ENCODE measurements around the gene EXOC4. TPM values are rescaled to one million over a fixed set of nuclear protein-coding genes. Genes with fewer than 3 reads are reported as not detected.
"Not testable (repeated sequence)": the region's sequence is repeated elsewhere in the genome, so short reads cannot be mapped to it uniquely, and the experiment has no call there.

EXOC4 gene
- total RNA-seq, 1 experiment from 2014 or later, result 111 TPM

- DNase-seq, result no peak
- no peak overlapping the region for H3K27ac ChIP-seq (ENCODE audit: low read length)
- no peak overlapping the region for H3K4me2 ChIP-seq (ENCODE audit: low read depth, low read length, poor library complexity, severe bottlenecking)
- no peaks in the 10 kb centered on the region for H3K9me3 ChIP-seq (ENCODE audit: low read length)
- 0 out of 2 replicates have a peak, but pooled peaks cover 3% of the 10 kb centered on the region for H4K20me1 ChIP-seq (ENCODE audit: insufficient read depth, low read depth, low read length)
- no peak overlapping the region for H3K9ac ChIP-seq (ENCODE audit: low read length)
- H3K36me3 ChIP-seq (ENCODE audit: insufficient read depth, low read length), result no peaks in the 10 kb centered on the region
- H2AFZ ChIP-seq (ENCODE audit: low read length), result no peak overlapping the region
- no peaks in the 10 kb centered on the region for H3K79me2 ChIP-seq (ENCODE audit: low read length)
- H3K9me2 ChIP-seq (replicated peaks; ENCODE audit: insufficient read depth, low read length), result no peaks in the 10 kb centered on the region
- no peaks in the 10 kb centered on the region for H3K27me3 ChIP-seq (ENCODE audit: low read length)
- H3K4me3 ChIP-seq (ENCODE audit: low read length), result no peak overlapping the region
- no peaks in the 10 kb centered on the region for H3K4me1 ChIP-seq (ENCODE audit: low read length)
Measured at GRCh38 chr7:133977409-133978274, 724.8 kb downstream of the EXOC4 start.

GRCh38 chr7:133978502-133979295, 725.8 kb downstream of the EXOC4 start:
- Histone ChIP-seq H2AFZ (ENCODE audit: low read length) (no peak overlapping the region), H3K4me3 (ENCODE audit: low read length) (no peak overlapping the region), H3K9me3 (ENCODE audit: low read length) (no peaks in the 10 kb centered on the region), H3K36me3 (ENCODE audit: insufficient read depth, low read length) (no peaks in the 10 kb centered on the region), H3K4me1 (ENCODE audit: low read length) (no peaks in the 10 kb centered on the region), H3K79me2 (ENCODE audit: low read length) (no peaks in the 10 kb centered on the region), H4K20me1 (ENCODE audit: insufficient read depth, low read depth, low read length) (0 out of 2 replicates have a peak, but pooled peaks cover 3% of the 10 kb centered on the region), H3K27ac (ENCODE audit: low read length) (no peak overlapping the region), H3K27me3 (ENCODE audit: low read length) (no peaks in the 10 kb centered on the region), H3K4me2 (ENCODE audit: low read depth, low read length, poor library complexity, severe bottlenecking) (no peak overlapping the region), H3K9me2 (replicated peaks; ENCODE audit: insufficient read depth, low read length) (no peaks in the 10 kb centered on the region), H3K9ac (ENCODE audit: low read length) (no peak overlapping the region)
- no peak for DNase-seq

DNA sequence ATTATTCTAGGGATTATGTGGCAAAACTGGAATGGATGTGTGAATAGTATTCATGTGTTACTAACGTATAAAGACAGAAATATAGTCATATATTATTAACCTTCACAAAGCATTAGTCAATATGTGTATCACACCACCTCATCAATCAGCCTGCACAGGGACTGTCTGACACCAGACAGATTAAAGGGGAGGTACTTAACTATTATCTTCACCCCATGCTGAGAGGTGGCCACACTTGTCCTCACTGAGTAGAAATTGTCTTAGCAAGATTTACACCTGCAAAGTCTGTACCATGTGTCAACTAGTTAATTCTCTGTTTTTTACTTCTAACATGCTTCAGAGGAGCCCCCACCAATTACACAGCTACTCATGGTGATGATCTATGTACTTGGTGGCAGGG, 727.9 kb downstream of the EXOC4 start:
- Histone ChIP-seq H3K9ac (ENCODE audit: low read length) (no peak overlapping the region), H3K4me2 (ENCODE audit: low read depth, low read length, poor library complexity, severe bottlenecking) (no peak overlapping the region), H3K9me2 (replicated peaks; ENCODE audit: insufficient read depth, low read length) (no peaks in the 10 kb centered on the region), H3K27me3 (ENCODE audit: low read length) (no peaks in the 10 kb centered on the region), H3K79me2 (ENCODE audit: low read length) (no peaks in the 10 kb centered on the region), H3K36me3 (ENCODE audit: insufficient read depth, low read length) (no peaks in the 10 kb centered on the region), H4K20me1 (ENCODE audit: insufficient read depth, low read depth, low read length) (peaks cover 8% of the 10 kb centered on the region; the same call in 1 of the 2 replicates), H2AFZ (ENCODE audit: low read length) (no peak overlapping the region), H3K4me1 (ENCODE audit: low read length) (no peaks in the 10 kb centered on the region), H3K9me3 (ENCODE audit: low read length) (no peaks in the 10 kb centered on the region), H3K4me3 (ENCODE audit: low read length) (no peak overlapping the region), H3K27ac (ENCODE audit: low read length) (no peak overlapping the region)
- DNase-seq, result no peak

DNA sequence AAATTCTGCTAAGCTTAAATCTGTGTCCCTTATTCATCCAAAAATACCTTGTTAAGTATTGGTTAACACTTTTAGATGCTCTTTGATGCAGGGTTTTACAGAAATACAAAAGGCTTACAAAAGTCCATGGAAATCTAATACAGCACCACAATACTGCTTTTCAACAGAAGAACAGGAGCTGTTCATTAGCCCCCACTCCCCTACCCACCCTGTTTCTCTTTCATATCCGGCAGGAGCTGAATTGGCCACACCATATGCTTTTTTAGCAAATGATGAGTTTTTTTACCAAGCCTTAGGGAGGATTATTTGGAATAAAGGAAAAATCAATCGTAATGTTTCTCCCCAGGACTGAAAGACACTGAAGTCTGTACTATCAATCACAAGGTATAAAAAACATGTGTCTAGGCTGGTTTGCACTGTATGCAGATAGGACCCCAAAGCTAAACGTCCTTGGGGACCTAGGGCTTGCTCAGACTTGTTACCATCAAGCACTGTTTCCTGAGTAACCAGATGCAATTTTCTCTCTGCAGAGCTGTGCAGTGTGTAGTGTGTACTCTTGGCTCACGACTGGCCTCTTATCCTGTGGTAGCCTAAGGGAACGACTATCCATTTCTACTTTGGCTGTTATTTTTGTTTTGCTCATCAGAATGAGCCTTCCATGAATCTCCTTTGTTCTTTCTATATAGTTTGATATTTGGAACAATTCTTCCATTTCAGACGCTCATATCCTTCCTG, 731.0 kb downstream of the EXOC4 start:
- H3K27ac ChIP-seq (ENCODE audit: low read length), result no peak overlapping the region
- H3K79me2 ChIP-seq (ENCODE audit: low read length), result no peaks in the 10 kb centered on the region
- H3K9ac ChIP-seq (ENCODE audit: low read length), result no peak overlapping the region
- no peak overlapping the region for H2AFZ ChIP-seq (ENCODE audit: low read length)
- H3K9me3 ChIP-seq (ENCODE audit: low read length), result no peaks in the 10 kb centered on the region
- no peaks in the 10 kb centered on the region for H3K4me1 ChIP-seq (ENCODE audit: low read length)
- no peak overlapping the region for H3K4me3 ChIP-seq (ENCODE audit: low read length)
- H3K4me2 ChIP-seq (ENCODE audit: low read depth, low read length, poor library complexity, severe bottlenecking), result no peak overlapping the region
- H3K9me2 ChIP-seq (replicated peaks; ENCODE audit: insufficient read depth, low read length), result no peaks in the 10 kb centered on the region
- no peak for DNase-seq
- peaks cover 5% of the 10 kb centered on the region; the same call in 1 of the 2 replicates for H4K20me1 ChIP-seq (ENCODE audit: insufficient read depth, low read depth, low read length)
- H3K27me3 ChIP-seq (ENCODE audit: low read length), result no peaks in the 10 kb centered on the region
- no peaks in the 10 kb centered on the region for H3K36me3 ChIP-seq (ENCODE audit: insufficient read depth, low read length)

- Histone ChIP-seq H3K4me3 (ENCODE audit: low read length) (no peak overlapping the region), H3K79me2 (ENCODE audit: low read length) (no peaks in the 10 kb centered on the region), H3K36me3 (ENCODE audit: insufficient read depth, low read length) (no peaks in the 10 kb centered on the region), H3K9ac (ENCODE audit: low read length) (no peak overlapping the region), H3K9me2 (replicated peaks; ENCODE audit: insufficient read depth, low read length) (no peaks in the 10 kb centered on the region), H3K4me1 (ENCODE audit: low read length) (no peaks in the 10 kb centered on the region), H2AFZ (ENCODE audit: low read length) (no peak overlapping the region), H3K4me2 (ENCODE audit: low read depth, low read length, poor library complexity, severe bottlenecking) (no peak overlapping the region), H3K9me3 (ENCODE audit: low read length) (no peaks in the 10 kb centered on the region), H4K20me1 (ENCODE audit: insufficient read depth, low read depth, low read length) (peaks cover 5% of the 10 kb centered on the region; the same call in 1 of the 2 replicates), H3K27me3 (ENCODE audit: low read length) (no peaks in the 10 kb centered on the region), H3K27ac (ENCODE audit: low read length) (no peak overlapping the region)
- DNase-seq, result no peak
Measured at GRCh38 chr7:133985300-133985699, 732.4 kb downstream of the EXOC4 start.

DNA sequence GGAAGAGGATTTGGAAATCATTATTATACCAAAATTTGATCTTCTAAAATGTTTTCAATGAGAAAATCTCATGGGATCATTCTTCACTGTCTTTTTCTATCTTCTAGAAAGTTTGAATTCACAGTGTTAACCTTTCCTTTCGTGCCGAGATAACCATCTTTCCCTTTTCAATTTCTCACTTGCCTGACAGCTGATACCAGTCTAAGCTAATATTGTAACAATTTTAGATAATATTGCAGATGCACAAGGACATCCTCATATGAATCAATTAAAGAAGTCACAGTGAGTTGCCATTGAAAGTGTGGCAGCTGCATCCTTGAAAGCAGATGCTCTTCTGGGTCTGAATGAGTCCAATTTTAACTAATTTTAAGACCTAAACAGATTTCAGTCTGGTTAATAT, 734.7 kb downstream of the EXOC4 start:
- Histone ChIP-seq H3K4me1 (ENCODE audit: low read length) (no peaks in the 10 kb centered on the region), H3K9me3 (ENCODE audit: low read length) (no peaks in the 10 kb centered on the region), H2AFZ (ENCODE audit: low read length) (no peak overlapping the region), H3K36me3 (ENCODE audit: insufficient read depth, low read length) (no peaks in the 10 kb centered on the region), H3K27ac (ENCODE audit: low read length) (no peak overlapping the region), H3K4me3 (ENCODE audit: low read length) (no peak overlapping the region), H3K79me2 (ENCODE audit: low read length) (no peaks in the 10 kb centered on the region), H3K27me3 (ENCODE audit: low read length) (no peaks in the 10 kb centered on the region), H3K9ac (ENCODE audit: low read length) (no peak overlapping the region), H3K9me2 (replicated peaks; ENCODE audit: insufficient read depth, low read length) (no peaks in the 10 kb centered on the region), H3K4me2 (ENCODE audit: low read depth, low read length, poor library complexity, severe bottlenecking) (no peak overlapping the region), H4K20me1 (ENCODE audit: insufficient read depth, low read depth, low read length) (peaks cover 5% of the 10 kb centered on the region; the same call in 1 of the 2 replicates)
- no peak for DNase-seq

GRCh38 chr7:133993547-133993946, 740.7 kb downstream of the EXOC4 start:
- Histone ChIP-seq H2AFZ (ENCODE audit: low read length) (no peak overlapping the region), H4K20me1 (ENCODE audit: insufficient read depth, low read depth, low read length) (no peaks in the 10 kb centered on the region), H3K27ac (ENCODE audit: low read length) (no peak overlapping the region), H3K27me3 (ENCODE audit: low read length) (no peaks in the 10 kb centered on the region), H3K9me3 (ENCODE audit: low read length) (no peaks in the 10 kb centered on the region), H3K4me2 (ENCODE audit: low read depth, low read length, poor library complexity, severe bottlenecking) (no peak overlapping the region), H3K9me2 (replicated peaks; ENCODE audit: insufficient read depth, low read length) (no peaks in the 10 kb centered on the region), H3K4me1 (ENCODE audit: low read length) (no peaks in the 10 kb centered on the region), H3K9ac (ENCODE audit: low read length) (no peak overlapping the region), H3K36me3 (ENCODE audit: insufficient read depth, low read length) (no peaks in the 10 kb centered on the region), H3K79me2 (ENCODE audit: low read length) (no peaks in the 10 kb centered on the region), H3K4me3 (ENCODE audit: low read length) (no peak overlapping the region)
- no peak for DNase-seq

DNA sequence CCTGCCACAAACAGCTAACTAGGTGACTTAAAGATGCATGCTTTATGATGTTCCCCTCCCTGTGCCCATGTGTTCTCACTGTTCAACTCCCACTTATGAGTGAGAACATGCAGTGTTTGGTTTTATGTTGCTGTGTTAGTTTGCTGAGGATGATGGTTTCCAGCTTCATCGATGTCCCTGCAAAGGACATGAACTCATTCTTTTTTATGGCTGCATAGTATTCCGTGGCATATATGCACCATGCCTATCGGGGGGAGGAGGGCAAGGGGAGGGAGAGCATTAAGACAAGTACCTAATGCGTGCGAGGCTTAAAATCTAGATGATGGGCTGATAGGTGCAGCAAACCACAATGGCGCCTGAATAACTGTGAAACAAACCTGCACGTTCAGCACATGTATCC, 741.2 kb downstream of the EXOC4 start:
- H3K79me2 ChIP-seq (ENCODE audit: low read length); H3K9ac ChIP-seq (ENCODE audit: low read length); H3K36me3 ChIP-seq (ENCODE audit: insufficient read depth, low read length); H3K27ac ChIP-seq (ENCODE audit: low read length); H3K4me3 ChIP-seq (ENCODE audit: low read length); H4K20me1 ChIP-seq (ENCODE audit: insufficient read depth, low read depth, low read length); H2AFZ ChIP-seq (ENCODE audit: low read length); H3K4me2 ChIP-seq (ENCODE audit: low read depth, low read length, poor library complexity, severe bottlenecking); H3K27me3 ChIP-seq (ENCODE audit: low read length); DNase-seq; H3K9me2 ChIP-seq (replicated peaks; ENCODE audit: insufficient read depth, low read length); H3K4me1 ChIP-seq (ENCODE audit: low read length); H3K9me3 ChIP-seq (ENCODE audit: low read length): not testable (repeated sequence)

Data from Karpas-422 (cell line).